CD4-positive, alpha-beta T cell treated with Interleukin-15 for 1 hour (primary cell): ENCODE data around the gene FOXN4.

Experiments used
- DNase-seq: peaks from one replicate; pipeline ENCODE4 v3.0.0-alpha.2; 2020

The FOXN4 gene

DNA sequence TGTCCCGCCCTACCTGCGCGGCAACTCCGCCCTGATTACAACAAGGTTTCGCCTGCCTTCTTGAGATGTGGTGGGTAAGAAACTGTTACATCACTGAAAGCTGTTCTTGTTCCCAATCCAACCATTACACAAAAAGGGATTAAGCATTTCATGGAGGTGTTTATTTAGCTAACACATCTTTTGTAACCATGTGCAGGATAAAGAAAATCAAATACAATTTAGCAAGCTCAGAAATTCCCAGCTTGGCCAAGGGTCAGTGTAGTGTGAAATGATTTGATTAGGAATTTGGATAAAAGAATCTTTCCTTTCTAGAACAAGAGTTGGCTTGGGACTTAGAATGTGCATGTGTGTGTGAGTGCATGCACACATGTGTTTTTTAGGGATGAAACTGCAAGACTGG lies 6.3 kb downstream of the FOXN4 start:
- no peak for DNase-seq

DNA sequence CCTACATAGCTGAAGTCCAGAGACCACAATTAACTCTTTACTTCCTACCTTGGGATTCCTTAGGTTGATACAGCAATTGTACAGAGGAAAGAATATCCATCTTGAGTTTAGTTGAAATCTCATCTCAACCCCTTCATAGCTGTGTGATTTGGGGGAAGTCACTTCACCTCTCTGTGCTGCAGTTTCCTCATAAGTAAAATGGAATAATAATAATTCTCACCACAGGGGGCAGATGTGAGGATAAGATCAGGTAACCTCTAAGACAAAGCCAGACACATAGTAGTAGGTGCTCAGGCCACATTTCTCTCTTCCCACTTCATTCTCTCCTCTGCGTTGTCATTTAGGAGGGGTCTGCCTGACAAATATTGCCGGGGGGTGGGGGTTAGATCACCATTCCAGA lies 6.7 kb downstream of the FOXN4 start:
- no peak for DNase-seq

DNA sequence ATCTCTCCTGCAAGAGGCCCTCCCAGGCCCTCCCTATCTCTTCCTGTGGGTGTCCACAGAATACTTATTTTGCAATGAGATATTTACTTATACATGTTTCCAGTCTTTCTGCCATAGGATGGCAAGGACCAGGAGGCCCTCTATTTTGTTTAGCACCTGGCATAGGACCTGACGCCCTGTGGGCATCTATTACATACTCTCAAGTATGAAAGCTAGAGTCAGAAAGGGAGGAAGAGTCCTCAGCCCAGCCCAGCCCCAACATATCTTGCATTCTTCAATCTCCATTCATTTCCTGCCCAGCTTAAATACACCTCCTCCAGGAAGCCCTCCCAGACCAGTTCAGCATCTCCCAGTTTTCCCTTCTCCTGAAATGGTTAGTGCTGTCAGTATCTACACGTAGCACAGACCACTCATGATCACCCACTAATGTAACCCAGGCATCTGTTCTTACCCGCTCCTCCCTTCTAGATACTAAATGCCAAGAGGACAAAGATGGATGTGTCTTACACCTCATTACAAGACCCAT lies 7.4 kb downstream of the FOXN4 start:
- DNase-seq = no peak

DNA sequence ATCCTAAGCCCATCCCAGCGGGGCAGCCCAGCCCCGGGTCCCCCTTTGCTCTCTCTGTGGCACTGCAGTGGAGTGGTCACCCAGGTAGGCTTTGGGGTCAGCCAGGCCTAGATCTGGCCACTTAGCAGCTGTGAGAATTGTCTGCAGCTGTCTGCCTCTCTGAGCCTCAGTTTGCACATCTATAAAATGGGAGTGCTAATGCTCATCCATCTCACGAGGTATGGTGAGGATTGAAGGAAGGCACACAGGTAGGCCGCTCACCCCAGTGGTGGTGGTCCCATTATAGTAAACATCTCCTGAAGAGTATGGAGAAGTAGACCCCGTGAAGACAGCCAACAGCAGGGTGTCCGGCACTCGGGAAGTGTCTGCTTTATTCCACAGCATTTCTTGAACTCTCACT lies 9.2 kb downstream of the FOXN4 start:
- no peak for DNase-seq

DNA sequence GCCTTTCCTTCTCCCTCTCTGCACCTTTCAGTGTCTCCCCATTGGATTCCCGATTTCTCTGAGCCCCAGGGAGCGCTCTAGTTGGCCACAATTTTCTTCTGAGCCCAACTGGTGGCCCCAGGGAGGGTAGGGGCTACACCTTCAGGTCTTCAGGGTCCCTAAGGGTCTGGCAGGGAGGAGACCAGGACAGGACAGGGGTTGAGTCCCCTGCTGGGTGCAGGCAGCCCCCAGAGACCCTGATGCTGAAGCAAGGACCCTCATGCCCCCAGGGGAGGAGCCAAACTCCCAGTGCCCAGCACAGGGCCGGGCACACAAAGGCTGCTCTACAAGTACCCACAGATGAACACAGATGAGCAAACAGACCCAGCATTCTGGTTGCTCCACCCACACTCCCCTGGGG lies 12.7 kb downstream of the FOXN4 start:
- DNase-seq = no peak

DNA sequence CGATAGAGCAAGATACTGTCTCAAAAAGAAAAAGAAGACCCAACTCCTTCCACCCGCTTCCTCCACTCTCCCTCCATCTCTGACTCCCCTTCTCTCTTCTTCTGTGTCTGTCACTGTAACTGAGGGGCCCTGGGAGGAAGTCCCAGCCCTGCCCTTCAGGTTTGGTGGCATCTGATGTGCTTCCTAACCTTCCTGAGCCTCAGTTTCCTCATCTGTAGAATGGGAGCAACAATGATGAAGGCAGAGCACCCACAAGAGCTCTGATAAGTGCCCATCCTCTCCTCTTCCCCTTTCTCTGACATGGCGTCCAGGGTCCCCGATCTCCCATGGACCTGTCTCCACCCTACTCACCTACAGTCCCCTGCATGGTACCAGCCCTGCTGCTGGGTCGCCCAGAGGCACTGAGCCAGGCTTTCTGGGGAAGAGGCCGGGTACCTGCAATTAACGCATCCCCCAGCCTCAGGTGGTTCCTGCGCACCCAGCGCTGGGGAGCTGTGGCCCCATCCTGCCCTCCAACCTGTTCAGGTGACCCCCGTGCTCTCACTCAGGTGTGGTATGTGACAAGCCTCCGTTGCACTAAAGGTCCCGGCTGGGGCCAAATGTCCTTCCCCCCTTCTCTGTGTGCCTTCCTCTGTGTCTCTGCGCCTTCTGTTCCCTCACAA lies 13.2 kb downstream of the FOXN4 start:
- DNase-seq = no peak

DNA sequence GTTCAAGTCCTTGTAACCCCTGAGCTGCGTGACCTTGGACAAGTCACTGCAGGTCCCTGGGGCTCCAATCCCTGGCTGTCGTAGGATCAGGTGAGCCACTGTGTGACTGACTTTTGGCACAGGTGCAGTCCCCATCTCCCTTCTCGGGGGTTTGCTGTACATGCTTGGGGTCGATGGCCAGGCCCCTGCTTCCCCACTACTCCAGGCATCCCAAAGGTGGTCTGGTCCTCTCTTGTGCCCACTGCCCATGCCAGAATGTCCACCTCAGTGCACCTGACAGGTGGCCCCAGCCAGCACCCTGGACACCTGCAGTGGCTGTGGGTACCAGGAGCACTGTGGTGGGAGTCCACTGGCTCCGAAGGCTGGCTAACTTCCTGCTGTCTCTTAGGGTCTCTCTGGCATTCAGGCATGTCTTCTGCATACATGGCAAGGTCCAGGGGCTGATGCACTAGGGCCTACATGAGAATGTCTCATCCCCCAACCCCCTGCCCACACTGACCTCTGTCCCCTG lies 14.7 kb downstream of the FOXN4 start:
- DNase-seq = no peak

DNA sequence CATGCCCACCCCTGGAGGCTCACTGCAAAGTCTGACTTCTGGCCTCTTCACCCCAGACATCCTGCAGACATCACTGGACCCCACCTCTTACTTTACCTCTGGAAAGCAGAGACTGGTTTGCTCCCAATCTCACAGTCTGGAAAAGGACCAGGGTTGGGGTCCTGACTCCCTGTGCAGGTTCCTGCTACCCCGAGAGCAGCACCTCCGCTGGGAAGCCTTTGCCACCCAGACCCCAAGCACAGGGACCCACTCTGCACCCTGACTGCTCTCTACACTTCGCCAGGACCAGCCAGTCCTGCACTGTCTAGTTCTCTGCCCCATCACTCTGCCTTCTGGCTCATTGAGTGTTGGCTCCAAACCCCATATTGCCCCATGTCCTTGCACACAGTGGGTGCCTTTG lies 16.0 kb downstream of the FOXN4 start:
- no peak for DNase-seq

DNA sequence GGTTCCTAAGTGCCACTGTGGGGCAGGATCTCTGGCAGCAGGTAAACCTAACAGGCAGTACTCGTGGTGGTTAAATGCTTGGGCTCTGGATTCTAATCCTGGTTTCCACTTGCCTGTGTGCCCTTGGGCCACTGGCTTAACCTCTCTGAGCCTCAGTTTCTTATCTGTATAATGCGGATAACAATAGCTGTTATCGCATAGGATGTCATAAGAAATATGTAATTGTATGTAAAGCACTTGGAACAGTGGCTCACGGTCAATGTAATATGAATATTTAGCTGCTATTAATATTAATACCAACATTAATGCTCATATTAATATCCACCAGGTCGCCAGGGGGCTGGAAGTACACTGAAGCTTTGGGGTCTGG lies 16.8 kb downstream of the FOXN4 start:
- no peak for DNase-seq

DNA sequence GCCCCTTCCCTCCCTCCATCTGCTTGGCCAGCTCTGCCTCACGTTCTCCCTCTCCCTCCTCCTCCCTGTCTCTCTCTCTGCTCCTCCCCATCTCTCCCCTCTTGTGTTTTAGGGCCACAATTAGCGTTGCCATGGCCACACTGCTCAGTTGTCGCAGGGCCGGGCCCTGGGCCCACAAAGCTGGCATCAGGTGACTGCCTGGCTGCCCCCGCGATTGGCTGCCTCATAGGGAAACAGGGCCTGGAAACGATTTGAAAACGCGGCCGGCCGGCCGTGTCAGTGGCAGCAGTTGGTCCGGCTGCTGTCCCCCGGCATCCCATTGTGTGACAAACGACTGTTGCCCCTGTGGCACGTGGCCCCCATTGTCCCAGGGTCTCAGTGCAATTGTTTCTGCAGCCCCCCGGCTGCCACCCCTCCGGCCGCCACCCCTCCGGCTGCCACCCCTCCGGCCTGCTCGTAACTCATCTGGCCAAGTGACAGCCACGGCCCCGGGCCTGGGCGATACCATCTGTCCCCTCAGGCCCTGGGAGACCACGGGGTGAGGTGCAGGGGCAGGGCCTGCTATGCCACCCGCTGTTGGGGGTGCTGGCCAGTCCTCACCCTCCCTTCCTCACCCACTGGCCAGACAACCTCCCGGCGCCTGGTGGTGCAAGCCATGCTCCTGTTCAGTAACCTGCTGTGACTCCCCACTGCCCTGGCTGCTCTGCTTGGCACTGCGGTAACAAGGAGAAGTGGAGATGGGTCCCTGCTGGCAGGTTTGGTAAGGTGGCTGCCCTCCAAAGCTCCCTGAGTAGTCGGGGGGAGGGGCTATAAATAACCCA lies 17.4 kb downstream of the FOXN4 start:
- no peak for DNase-seq

DNA sequence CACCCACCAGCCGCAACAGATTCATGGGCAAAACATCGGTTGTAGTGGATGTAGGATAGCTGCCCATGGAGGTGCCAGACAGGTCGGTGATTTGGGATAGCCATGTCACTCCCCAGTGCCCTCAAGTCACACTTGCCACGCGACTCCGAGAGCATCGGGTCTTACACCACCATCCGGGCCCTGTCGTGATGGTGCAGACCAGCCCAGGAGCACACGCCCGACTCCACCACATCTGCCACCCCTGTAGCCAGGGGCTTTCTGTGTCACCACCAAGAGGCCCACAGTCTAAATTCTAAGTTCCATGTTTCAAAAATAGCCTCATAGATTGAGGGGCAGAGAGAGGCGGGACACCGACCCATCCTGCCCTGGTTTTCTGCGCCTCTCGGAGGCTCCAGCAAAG lies 18.0 kb downstream of the FOXN4 start:
- DNase-seq = no peak

DNA sequence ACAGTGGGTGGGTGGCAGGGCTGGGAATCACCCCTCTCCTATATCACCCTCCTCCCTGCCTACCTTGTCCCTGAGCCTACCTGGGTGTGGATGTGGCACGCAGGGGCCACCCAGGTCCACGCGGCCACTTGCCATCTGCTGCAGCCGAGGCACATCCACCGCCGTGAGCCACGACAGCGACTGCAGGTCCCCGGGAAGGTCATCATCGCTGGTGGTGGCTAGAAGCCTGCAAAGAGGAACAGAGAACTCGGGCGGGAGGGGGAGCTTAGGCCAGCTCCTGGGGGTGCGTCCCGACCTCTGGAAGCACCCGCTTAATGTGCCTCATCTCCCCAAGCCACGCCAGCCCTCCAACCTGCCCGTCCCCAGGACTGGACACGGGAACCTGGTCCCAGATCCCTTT lies 19.0 kb downstream of the FOXN4 start:
- no peak for DNase-seq

DNA sequence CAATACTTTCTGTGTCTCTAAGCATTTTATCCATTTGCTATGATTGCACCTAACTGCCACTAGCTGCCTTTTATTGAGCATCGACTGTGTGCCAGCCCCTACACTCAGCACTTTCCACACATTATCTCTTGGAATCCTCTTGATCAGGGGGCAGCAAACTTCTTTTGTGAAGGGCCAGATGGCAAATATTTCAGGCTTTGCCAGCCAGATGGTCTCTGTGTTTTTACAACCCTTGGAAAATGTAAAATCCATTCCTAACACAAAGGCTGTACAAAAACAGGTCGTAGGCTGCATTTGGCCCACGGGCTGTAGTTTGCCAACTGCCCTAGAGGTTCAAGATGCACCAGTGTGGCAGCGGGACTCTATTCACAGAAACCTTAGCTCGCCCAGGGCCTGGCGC lies 19.5 kb downstream of the FOXN4 start:
- no peak for DNase-seq

DNA sequence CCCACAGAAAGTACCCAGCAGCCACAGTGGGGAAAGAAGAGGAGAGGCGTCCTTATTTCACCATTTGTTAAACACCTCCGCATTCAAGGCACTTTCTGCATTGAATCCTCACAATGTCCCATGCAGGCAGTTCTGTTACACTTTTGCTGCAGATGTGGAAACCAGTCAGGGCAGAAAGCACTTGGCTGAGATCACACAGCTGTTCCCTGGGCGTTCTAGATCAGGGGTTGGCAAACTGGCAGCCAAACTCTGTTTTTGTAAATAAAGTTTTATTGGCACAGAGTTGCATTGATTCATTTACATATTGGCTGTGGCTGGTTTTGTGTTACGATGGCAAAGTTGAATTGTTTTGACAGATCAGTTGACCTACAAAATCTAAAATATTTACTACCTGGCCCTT lies 20.1 kb downstream of the FOXN4 start:
- DNase-seq = no peak

DNA sequence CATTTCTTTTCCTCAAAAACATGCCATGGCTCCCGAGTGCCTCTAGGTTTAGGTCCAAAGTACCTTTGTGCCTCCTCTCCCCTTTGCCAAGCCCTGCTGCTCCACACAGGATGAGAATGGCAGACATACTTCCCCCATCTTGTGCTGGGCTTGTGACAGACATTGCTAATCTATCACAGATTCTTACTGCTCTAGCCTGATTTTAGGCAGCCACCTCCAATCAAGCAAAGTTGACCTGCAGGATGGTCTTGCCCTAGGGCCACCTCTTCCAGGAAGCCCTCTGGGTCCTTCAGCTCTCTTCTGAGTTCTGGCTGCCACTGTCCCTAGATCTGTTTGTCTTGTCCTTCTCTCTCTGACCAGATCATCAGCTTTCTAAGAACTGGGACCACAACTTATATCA lies 20.5 kb downstream of the FOXN4 start:
- DNase-seq = no peak

DNA sequence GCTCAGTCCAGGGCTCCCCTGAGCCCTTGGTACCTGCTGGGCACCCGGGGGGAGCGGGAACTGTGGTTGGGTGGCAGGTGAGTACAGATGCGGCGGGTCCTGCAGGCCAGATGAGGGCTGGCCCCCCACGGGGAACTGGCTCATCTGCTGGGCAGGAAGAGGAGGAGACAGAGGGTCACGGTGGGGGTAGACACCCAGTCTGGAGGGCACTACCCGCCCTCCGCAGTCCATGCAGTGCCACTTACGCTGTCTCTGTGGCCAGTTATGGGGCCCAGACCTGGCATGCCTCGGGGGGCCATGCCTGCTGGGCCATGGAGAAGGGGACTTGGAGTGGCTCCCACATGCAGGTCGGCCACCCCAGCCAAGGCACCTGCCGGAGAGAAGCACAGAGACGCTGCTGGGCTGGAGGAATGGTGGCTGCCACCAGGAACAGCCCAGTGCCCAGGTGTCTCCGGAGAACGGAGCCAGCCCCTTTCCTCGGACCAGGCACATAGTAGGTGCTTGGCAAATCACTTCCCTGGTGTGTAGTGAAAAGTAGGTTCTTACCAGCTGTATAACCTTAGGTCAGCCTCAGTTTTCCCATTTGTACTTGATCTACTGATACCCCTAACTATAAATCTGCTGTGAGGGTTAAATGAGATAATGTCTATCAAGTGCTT lies 21.1 kb downstream of the FOXN4 start:
- DNase-seq = no peak

DNA sequence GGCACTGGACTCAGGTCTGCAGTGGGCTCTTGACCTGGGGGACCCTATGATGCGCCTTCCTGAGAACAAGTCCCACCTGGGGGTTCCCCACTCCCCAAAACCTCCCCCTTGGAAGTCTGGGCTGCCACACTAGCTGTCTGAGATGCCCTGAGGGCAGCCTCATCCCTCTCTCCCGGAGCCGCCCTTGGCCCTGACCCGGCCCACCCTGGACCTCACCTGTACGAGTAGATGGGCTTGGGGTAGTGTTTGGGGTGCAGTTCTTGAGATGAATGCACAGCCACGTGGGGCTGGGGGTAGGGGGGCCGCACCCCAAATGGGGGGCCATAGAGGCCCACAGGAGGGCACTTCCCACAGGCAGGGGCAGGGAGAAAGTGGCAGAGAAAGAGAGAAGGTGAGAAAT lies 21.9 kb downstream of the FOXN4 start:
- no peak for DNase-seq

DNA sequence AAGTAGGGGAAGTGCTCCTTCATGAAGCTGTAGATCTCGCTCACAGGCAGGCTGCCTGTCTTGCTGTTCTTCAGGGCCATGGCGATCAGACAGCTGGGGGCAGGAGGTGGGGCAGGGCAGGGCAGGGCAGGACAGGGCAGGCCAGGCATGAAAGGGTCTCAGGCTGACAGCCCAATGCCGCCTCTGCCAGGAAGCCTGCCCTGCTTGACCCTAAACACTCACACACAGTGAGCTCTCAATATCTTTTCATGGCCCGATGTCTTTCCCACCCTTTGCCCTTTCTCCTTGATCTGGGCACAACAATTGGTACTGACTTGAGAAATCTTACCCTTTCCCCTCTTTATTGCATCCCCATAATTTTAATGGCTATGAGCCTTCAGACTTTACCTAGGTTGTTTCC lies 22.4 kb downstream of the FOXN4 start:
- no peak for DNase-seq

DNA sequence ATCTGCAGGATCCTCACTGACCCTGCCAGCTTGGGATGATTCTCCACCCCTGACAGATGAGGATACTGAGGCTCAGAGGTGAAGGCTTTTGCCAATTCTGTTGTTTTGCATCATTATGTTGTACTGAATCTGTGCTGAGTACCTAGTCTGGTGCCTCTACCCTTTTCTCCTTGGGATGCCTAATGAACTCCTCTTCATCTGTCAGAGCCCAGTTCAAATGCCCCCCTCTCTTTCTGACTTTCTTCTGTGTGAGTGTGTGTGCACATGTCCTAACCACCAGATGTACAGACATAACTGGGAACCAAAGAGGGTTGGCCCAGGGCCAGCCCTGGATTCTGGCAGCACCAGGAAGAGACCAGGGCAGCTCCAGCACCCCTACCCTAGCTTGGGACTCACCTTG lies 22.8 kb downstream of the FOXN4 start:
- DNase-seq = no peak

DNA sequence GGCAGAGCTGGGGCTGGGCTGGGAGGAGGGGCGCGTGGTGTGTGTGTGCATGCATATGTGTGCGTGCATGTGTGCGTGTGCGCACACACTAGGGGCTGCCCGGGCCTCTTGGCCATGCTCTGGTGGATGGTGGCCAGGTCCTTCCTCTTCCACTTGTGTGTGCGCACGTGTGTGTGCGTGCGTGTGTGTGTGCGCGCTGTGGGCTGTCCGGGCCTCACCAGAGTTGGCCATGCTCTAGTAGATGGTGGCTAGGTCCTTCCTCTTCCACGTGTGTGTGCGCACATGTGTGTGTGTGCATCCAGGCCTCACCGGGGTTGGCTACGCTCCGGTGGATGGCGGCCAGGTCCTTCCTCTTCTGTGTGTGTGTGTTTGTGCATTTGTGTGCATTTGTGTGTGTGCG lies 24.7 kb downstream of the FOXN4 start:
- DNase-seq = no peak

DNA sequence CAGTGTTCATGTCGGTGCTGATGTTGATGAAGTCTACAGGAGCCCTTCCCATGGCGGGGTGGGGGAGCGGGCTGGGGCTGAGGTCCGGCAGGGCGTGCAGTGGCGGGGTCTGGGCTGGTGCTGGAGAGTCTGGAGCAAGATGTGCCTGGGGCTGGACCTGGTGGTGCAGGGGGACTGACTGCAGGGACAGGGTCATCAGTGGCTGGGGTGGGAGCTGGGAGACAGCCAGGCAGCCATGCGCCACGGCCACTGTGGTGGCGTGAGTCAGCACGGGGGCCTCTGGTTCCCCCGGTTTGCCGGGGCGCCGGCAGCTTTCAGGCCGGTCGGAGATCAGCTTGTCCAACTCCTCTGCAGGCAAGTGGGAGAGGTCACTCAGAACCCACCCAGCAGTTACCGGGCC lies 27.6 kb downstream of the FOXN4 start:
- DNase-seq = no peak

DNA sequence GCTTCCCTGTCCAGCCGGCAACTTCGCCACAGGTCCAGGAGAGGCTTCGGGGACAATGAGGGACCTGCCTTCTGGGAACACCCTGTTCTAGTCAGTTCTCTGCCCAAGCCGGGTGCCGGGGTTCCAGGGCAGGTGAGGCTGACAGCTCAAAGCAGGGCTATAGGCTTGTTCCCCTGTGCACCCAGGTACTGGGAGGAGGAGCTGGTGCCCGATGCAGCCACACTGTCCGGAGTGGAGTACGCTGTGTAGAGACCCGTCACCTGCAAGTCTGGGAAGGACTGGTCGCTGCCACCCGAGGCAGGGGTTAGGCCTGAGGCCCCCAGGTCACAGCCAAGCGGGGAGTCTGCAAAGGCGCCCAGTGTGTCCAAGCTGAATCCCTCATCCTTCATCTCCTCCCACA lies 29.6 kb downstream of the FOXN4 start:
- no peak for DNase-seq

DNA sequence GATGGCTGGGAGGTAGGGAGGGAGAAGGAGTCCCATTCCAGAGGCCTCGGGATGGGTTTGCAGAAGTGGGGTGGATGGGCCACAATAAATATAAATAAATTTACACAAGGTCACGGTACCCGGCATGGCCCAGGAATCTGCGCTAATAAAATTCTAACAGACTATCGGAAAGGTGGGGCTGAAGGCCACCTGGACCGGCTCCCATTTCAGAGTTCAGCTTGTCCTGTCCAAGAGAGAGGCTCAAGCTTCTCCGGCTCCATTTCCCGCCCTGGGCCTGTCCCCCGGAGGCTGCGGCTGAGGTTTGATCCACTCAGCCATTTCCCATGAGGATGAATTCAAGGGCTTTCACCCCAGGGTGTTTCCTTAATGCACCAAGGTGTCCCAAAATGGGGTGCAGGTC lies 30.2 kb downstream of the FOXN4 start:
- no peak for DNase-seq
